Measurements from ENCODE around the gene SLIT1.

The SLIT1 gene

DNA sequence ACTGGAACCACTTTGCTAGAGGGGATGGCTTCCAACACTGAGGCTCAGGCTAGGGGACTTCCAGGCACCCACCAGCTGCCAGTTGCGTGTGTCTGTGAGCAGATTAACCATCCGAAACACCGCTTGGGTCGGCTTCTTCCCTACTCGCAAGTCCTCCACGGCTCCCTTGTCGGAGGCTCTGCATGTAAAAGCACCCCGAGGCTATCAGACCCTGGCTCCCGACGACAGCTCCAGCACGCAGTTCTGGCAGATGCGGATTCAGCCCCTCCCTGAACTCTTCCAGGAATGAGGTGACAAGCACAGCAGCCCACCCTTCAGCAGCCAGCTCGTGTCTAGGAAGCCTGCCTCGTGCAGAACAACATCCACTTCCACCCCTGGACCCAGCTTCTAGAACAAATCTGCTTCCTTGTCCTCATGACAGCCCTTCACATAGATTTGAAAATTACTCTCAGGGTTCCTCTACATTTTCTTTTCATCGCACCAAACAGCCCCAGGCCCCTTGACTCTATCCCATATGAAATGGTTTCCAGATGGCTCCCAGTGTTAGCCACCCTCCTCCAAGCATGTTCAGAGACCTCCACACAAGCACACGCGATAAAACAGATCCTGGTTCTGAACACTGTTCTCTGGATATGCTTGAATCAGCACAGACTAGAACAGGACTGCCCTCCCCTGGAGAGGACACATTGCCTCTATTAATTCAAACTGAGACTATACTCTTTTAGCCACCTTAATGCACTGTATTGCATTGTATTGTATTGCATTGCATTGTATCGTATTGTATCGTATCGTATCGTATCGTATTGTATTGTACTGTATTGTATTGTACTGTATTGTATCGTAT lies 44.6 kb downstream of the SLIT1 start:
- no peaks in the 10 kb centered on the region for H3K79me2 ChIP-seq (ENCODE audit: control insufficient read depth, insufficient read depth, low read length)
- peaks cover 10% of the 10 kb centered on the region for H3K4me1 ChIP-seq (ENCODE audit: control insufficient read depth, low read depth, low read length)
- H2BK5ac ChIP-seq (ENCODE audit: low read length), result no peak overlapping the region
- no peak overlapping the region for H3K9ac ChIP-seq (ENCODE audit: low read length)
- no peak overlapping the region for H3K4me2 ChIP-seq (ENCODE audit: low read length)
- WGBS (ENCODE audit: extremely low coverage, insufficient coverage, low lambda C conversion rate), result no CpG with 5 or more reads among the region's 23 CpGs
- no peak overlapping the region for H3K4me3 ChIP-seq (ENCODE audit: low read length)
- H4K8ac ChIP-seq (ENCODE audit: low read depth, low read length), result no peak overlapping the region
- no peak overlapping the region for H3K4ac ChIP-seq (ENCODE audit: low read depth, low read length)
- H3K56ac ChIP-seq (ENCODE audit: low read length), result peak overlapping the region; percentile 12
- H3K23ac ChIP-seq (ENCODE audit: low read length), result no peak overlapping the region
- no peaks in the 10 kb centered on the region for H3K36me3 ChIP-seq (ENCODE audit: control insufficient read depth, insufficient read depth, low read length)
- H2BK120ac ChIP-seq (ENCODE audit: low read depth, low read length), result no peak overlapping the region
- no peak overlapping the region for H4K5ac ChIP-seq (ENCODE audit: low read length)
- peak; percentile 59 for DNase-seq
- H3K27me3 ChIP-seq (ENCODE audit: insufficient read depth, low read length, poor library complexity), result no peaks in the 10 kb centered on the region
- H3K79me1 ChIP-seq (ENCODE audit: low read length), result no peaks in the 10 kb centered on the region
- H3K18ac ChIP-seq (ENCODE audit: low read length), result no peak overlapping the region
- no peak overlapping the region for H2BK15ac ChIP-seq (replicated peaks; ENCODE audit: low read depth)
- no peak overlapping the region for H3K27ac ChIP-seq (ENCODE audit: low read depth, low read length)
- H2AK5ac ChIP-seq (ENCODE audit: low read length), result no peak overlapping the region

DNA sequence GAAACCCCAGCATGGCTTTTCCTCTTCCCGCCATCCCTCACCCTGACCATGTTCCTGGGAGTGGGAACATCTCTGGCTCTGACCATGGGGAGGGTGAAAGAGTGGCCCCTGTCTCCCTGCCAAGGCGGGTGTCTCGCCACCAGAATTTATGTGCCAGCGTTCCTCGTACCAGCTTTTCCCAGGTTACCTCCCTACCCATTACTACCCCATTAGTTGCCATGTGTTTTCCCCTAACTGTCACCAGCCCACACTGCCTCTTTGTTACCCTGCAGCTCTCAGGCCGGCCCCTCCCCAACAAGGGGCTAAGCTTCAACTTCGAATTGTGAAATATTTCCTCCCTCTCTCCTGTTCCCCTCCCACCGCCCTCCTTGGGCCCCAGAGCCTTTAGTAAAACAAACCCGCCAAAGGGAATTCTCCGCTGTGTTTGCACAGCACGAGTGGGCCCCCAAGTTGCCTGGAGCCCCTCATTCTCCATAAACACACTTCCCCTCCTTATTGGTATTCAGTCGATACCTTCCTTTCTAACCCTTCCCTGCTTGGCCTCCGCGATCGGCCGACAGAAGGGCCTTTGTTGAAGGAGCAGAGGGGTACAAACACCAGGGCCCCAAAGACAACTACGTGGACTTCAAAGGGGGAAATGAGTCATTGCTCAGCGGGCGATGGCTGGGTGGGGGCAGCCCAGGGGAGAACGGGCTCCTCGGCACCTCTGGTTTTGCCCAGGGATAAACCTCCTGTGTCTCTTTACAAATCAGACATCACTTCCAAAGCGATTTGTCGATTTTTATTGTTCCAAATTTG lies 45.5 kb downstream of the SLIT1 start:
- Histone ChIP-seq H3K4me1 (ENCODE audit: control insufficient read depth, low read depth, low read length) (peaks cover 10% of the 10 kb centered on the region), H3K79me2 (ENCODE audit: control insufficient read depth, insufficient read depth, low read length) (no peaks in the 10 kb centered on the region), H2BK5ac (ENCODE audit: low read length) (no peak overlapping the region), H3K4me2 (ENCODE audit: low read length) (no peak overlapping the region), H3K79me1 (ENCODE audit: low read length) (no peaks in the 10 kb centered on the region), H3K4me3 (ENCODE audit: low read length) (no peak overlapping the region), H2BK120ac (ENCODE audit: low read depth, low read length) (no peak overlapping the region), H4K5ac (ENCODE audit: low read length) (no peak overlapping the region), H3K27ac (ENCODE audit: low read depth, low read length) (no peak overlapping the region), H2BK15ac (replicated peaks; ENCODE audit: low read depth) (no peak overlapping the region), H3K23ac (ENCODE audit: low read length) (no peak overlapping the region), H3K56ac (ENCODE audit: low read length) (peak overlapping the region; percentile 29), H3K4ac (ENCODE audit: low read depth, low read length) (no peak overlapping the region), H2AK5ac (ENCODE audit: low read length) (no peak overlapping the region), H4K8ac (ENCODE audit: low read depth, low read length) (no peak overlapping the region), H3K9ac (ENCODE audit: low read length) (no peak overlapping the region), H3K36me3 (ENCODE audit: control insufficient read depth, insufficient read depth, low read length) (no peaks in the 10 kb centered on the region), H3K18ac (ENCODE audit: low read length) (no peak overlapping the region), H3K27me3 (ENCODE audit: insufficient read depth, low read length, poor library complexity) (no peaks in the 10 kb centered on the region)
- DNase-seq, result peak; percentile 11
- WGBS (ENCODE audit: extremely low coverage, insufficient coverage, low lambda C conversion rate), result no CpG with 5 or more reads among the region's 23 CpGs

DNA sequence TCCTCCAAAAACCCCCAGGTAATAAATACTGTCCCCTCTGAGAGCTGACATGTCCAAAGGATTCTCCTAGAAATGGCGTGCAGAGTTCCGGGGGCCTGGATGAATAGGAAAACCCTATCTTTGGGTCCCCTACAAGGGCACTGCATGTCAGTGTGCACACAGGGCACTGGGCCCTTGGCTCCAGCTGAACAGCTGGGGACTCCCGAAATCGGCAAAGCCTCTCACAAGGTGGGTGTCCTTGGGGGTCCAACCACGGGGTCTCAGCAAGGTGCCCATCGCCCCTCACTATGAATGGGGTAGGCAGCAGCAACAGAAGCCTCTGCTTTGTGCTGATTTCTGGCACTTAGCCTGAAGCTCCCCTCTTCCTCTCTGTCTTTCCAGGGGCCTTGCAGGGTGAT lies 46.1 kb downstream of the SLIT1 start:
- Histone ChIP-seq H3K4me2 (ENCODE audit: low read length) (no peak overlapping the region), H2AK5ac (ENCODE audit: low read length) (no peak overlapping the region), H2BK15ac (replicated peaks; ENCODE audit: low read depth) (no peak overlapping the region), H2BK5ac (ENCODE audit: low read length) (no peak overlapping the region), H3K18ac (ENCODE audit: low read length) (no peak overlapping the region), H3K79me1 (ENCODE audit: low read length) (no peaks in the 10 kb centered on the region), H3K4ac (ENCODE audit: low read depth, low read length) (no peak overlapping the region), H4K5ac (ENCODE audit: low read length) (no peak overlapping the region), H2BK120ac (ENCODE audit: low read depth, low read length) (no peak overlapping the region), H4K8ac (ENCODE audit: low read depth, low read length) (no peak overlapping the region), H3K27me3 (ENCODE audit: insufficient read depth, low read length, poor library complexity) (no peaks in the 10 kb centered on the region), H3K36me3 (ENCODE audit: control insufficient read depth, insufficient read depth, low read length) (no peaks in the 10 kb centered on the region), H3K23ac (ENCODE audit: low read length) (no peak overlapping the region), H3K4me3 (ENCODE audit: low read length) (no peak overlapping the region), H3K27ac (ENCODE audit: low read depth, low read length) (no peak overlapping the region), H3K9ac (ENCODE audit: low read length) (no peak overlapping the region), H3K4me1 (ENCODE audit: control insufficient read depth, low read depth, low read length) (peaks cover 10% of the 10 kb centered on the region), H3K56ac (ENCODE audit: low read length) (no peak overlapping the region), H3K79me2 (ENCODE audit: control insufficient read depth, insufficient read depth, low read length) (no peaks in the 10 kb centered on the region)
- WGBS (ENCODE audit: extremely low coverage, insufficient coverage, low lambda C conversion rate), result no CpG with 5 or more reads among the region's 6 CpGs
- no peak for DNase-seq

DNA sequence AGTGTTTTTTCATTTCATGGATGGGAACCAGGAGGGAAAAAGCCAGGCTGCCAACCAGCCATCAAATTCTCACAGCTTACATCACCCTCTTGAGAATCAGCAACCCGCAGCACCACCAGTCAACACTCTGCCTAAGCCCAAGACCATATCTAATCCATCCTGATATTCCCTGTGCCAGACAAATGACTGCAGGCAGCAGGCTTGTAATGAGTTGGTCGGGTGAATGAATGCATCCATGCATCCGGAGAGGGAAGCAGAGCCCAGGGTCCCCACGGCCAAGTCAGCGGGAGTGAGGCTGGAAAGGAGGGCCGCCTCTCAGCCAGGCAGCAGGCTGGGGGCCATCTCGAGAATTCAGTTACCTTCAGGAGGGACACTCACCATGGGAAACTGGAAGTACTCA lies 46.9 kb downstream of the SLIT1 start:
- Histone ChIP-seq H3K23ac (ENCODE audit: low read length) (no peak overlapping the region), H4K5ac (ENCODE audit: low read length) (no peak overlapping the region), H4K8ac (ENCODE audit: low read depth, low read length) (no peak overlapping the region), H3K4ac (ENCODE audit: low read depth, low read length) (no peak overlapping the region), H3K4me3 (ENCODE audit: low read length) (no peak overlapping the region), H3K56ac (ENCODE audit: low read length) (no peak overlapping the region), H3K18ac (ENCODE audit: low read length) (no peak overlapping the region), H2BK120ac (ENCODE audit: low read depth, low read length) (no peak overlapping the region), H3K9ac (ENCODE audit: low read length) (no peak overlapping the region), H3K27me3 (ENCODE audit: insufficient read depth, low read length, poor library complexity) (no peaks in the 10 kb centered on the region), H3K79me1 (ENCODE audit: low read length) (no peaks in the 10 kb centered on the region), H2BK15ac (replicated peaks; ENCODE audit: low read depth) (no peak overlapping the region), H2BK5ac (ENCODE audit: low read length) (no peak overlapping the region), H3K79me2 (ENCODE audit: control insufficient read depth, insufficient read depth, low read length) (no peaks in the 10 kb centered on the region), H3K27ac (ENCODE audit: low read depth, low read length) (no peak overlapping the region), H3K4me2 (ENCODE audit: low read length) (no peak overlapping the region), H3K4me1 (ENCODE audit: control insufficient read depth, low read depth, low read length) (peaks cover 10% of the 10 kb centered on the region), H3K36me3 (ENCODE audit: control insufficient read depth, insufficient read depth, low read length) (no peaks in the 10 kb centered on the region), H2AK5ac (ENCODE audit: low read length) (no peak overlapping the region)
- no CpG with 5 or more reads among the region's 7 CpGs for whole genome bisulfite sequencing (ENCODE audit: extremely low coverage, insufficient coverage, low lambda C conversion rate)
- DNase-seq, result peak; percentile 5

DNA sequence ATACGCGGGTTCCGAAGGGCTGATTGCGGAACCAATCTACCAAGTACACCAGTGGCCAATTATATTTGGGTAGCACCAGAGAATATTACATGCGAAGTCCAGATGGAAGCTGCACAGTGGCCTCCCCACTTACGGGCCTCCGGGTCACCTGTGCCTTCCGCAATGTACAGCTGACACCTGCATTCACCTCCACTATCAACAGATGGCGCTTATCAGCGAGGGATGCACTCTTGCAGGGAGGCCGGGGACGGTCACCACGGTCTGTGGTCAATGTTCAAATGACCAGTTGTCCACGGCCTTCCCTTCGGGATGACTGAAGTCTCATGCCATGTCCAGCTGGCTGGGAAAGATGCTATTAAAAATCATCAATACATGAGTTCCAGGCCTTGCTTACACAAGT lies 47.6 kb downstream of the SLIT1 start:
- Histone ChIP-seq H3K27me3 (ENCODE audit: insufficient read depth, low read length, poor library complexity) (no peaks in the 10 kb centered on the region), H3K4ac (ENCODE audit: low read depth, low read length) (no peak overlapping the region), H3K23ac (ENCODE audit: low read length) (no peak overlapping the region), H2BK15ac (replicated peaks; ENCODE audit: low read depth) (no peak overlapping the region), H3K27ac (ENCODE audit: low read depth, low read length) (no peak overlapping the region), H2AK5ac (ENCODE audit: low read length) (no peak overlapping the region), H4K5ac (ENCODE audit: low read length) (no peak overlapping the region), H2BK120ac (ENCODE audit: low read depth, low read length) (no peak overlapping the region), H4K8ac (ENCODE audit: low read depth, low read length) (no peak overlapping the region), H3K79me1 (ENCODE audit: low read length) (no peaks in the 10 kb centered on the region), H3K18ac (ENCODE audit: low read length) (no peak overlapping the region), H3K4me2 (ENCODE audit: low read length) (no peak overlapping the region), H3K79me2 (ENCODE audit: control insufficient read depth, insufficient read depth, low read length) (no peaks in the 10 kb centered on the region), H3K4me3 (ENCODE audit: low read length) (no peak overlapping the region), H3K36me3 (ENCODE audit: control insufficient read depth, insufficient read depth, low read length) (no peaks in the 10 kb centered on the region), H3K4me1 (ENCODE audit: control insufficient read depth, low read depth, low read length) (peaks cover 10% of the 10 kb centered on the region), H3K56ac (ENCODE audit: low read length) (no peak overlapping the region), H3K9ac (ENCODE audit: low read length) (no peak overlapping the region), H2BK5ac (ENCODE audit: low read length) (no peak overlapping the region)
- DNase-seq, result peak; percentile 43
- WGBS (ENCODE audit: extremely low coverage, insufficient coverage, low lambda C conversion rate), result no CpG with 5 or more reads among the region's 15 CpGs
